ENCODE data around the gene FRS2.
"Not testable (repeated sequence)": the region's sequence is repeated elsewhere in the genome, so short reads cannot be mapped to it uniquely, and the experiment has no call there.

FRS2 gene

GRCh38 chr12:69447892-69448291, 22.3 kb upstream of the FRS2 start:
- no peak overlapping the region for H2AFZ ChIP-seq (ENCODE audit: low read depth, low read length)
- no peaks in the 10 kb centered on the region for H3K36me3 ChIP-seq (replicated peaks; ENCODE audit: low read depth, low read length)
- H3K27ac ChIP-seq (ENCODE audit: low read length) = no peak overlapping the region
- H3K4me3 ChIP-seq (ENCODE audit: low read length) = no peak overlapping the region
- H4K20me1 ChIP-seq (ENCODE audit: insufficient read depth, low read length) = no peaks in the 10 kb centered on the region
- no peak overlapping the region for H3K9ac ChIP-seq (ENCODE audit: low read length)
- H3K4me1 ChIP-seq (ENCODE audit: low read length) = no peaks in the 10 kb centered on the region
- TF ChIP-seq, protein P1, sequence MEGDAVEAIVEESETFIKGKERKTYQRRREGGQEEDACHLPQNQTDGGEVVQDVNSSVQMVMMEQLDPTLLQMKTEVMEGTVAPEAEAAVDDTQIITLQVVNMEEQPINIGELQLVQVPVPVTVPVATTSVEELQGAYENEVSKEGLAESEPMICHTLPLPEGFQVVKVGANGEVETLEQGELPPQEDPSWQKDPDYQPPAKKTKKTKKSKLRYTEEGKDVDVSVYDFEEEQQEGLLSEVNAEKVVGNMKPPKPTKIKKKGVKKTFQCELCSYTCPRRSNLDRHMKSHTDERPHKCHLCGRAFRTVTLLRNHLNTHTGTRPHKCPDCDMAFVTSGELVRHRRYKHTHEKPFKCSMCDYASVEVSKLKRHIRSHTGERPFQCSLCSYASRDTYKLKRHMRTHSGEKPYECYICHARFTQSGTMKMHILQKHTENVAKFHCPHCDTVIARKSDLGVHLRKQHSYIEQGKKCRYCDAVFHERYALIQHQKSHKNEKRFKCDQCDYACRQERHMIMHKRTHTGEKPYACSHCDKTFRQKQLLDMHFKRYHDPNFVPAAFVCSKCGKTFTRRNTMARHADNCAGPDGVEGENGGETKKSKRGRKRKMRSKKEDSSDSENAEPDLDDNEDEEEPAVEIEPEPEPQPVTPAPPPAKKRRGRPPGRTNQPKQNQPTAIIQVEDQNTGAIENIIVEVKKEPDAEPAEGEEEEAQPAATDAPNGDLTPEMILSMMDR (IDR thresholded peaks at IDR 0.05; ENCODE audit: low read depth, low read length) = no peak
- no peak for TF ChIP-seq EZH2phosphoT487 (IDR thresholded peaks at IDR 0.05; ENCODE audit: low read depth)
- no peaks in the 10 kb centered on the region for H3K9me3 ChIP-seq (ENCODE audit: insufficient read depth, low read length)
- H3K4me2 ChIP-seq (ENCODE audit: low read length) = no peak overlapping the region
- H3K79me2 ChIP-seq (ENCODE audit: low read length) = no peaks in the 10 kb centered on the region
- no peaks in the 10 kb centered on the region for H3K27me3 ChIP-seq (ENCODE audit: low read depth, low read length)

DNA sequence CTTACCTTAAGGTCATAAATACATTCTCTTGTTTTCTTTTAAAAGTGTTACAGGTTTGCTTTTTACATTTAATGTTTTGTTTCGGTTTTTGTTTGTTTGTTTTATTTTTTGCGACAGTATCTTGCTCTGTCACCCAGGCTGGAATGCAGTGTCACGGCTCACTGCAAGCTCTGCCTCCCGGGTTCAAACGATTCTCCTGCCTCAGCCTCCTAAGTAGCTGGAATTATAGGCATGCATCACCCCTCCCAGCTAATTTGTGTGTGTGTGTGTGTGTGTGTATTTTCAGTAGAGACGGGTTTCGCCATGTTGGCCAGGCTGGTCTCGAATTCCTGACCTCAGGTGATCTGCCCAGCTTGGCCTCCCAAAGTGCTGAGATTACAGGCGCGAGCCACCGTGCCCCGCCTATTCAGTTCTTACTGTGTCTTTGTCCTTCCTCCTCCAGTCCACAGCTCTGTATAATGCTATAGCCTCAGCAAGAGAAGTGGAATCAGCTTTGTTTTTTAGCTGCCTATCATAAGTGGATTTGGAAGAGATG, 17.5 kb upstream of the FRS2 start:
- not testable (repeated sequence) for H3K27me3 ChIP-seq (ENCODE audit: low read depth, low read length); H3K79me2 ChIP-seq (ENCODE audit: low read length); H3K4me3 ChIP-seq (ENCODE audit: low read length); H3K9ac ChIP-seq (ENCODE audit: low read length); H3K4me2 ChIP-seq (ENCODE audit: low read length); H3K9me3 ChIP-seq (ENCODE audit: insufficient read depth, low read length); H3K4me1 ChIP-seq (ENCODE audit: low read length); H3K27ac ChIP-seq (ENCODE audit: low read length); H3K36me3 ChIP-seq (replicated peaks; ENCODE audit: low read depth, low read length); H2AFZ ChIP-seq (ENCODE audit: low read depth, low read length); H4K20me1 ChIP-seq (ENCODE audit: insufficient read depth, low read length)

- no peak overlapping the region for H3K4me2 ChIP-seq (ENCODE audit: low read length)
- no peaks in the 10 kb centered on the region for H3K9me3 ChIP-seq (ENCODE audit: insufficient read depth, low read length)
- no peaks in the 10 kb centered on the region for H3K36me3 ChIP-seq (replicated peaks; ENCODE audit: low read depth, low read length)
- no peaks in the 10 kb centered on the region for H3K27me3 ChIP-seq (ENCODE audit: low read depth, low read length)
- no peak overlapping the region for H3K27ac ChIP-seq (ENCODE audit: low read length)
- no peaks in the 10 kb centered on the region for H4K20me1 ChIP-seq (ENCODE audit: insufficient read depth, low read length)
- H3K9ac ChIP-seq (ENCODE audit: low read length) = no peak overlapping the region
- no peak overlapping the region for H3K4me3 ChIP-seq (ENCODE audit: low read length)
- no peaks in the 10 kb centered on the region for H3K4me1 ChIP-seq (ENCODE audit: low read length)
- H3K79me2 ChIP-seq (ENCODE audit: low read length) = no peaks in the 10 kb centered on the region
- H2AFZ ChIP-seq (ENCODE audit: low read depth, low read length) = no peak overlapping the region
- TF ChIP-seq, protein P1 (IDR thresholded peaks at IDR 0.05; ENCODE audit: low read depth, low read length) = no peak
- TF ChIP-seq EZH2phosphoT487 (IDR thresholded peaks at IDR 0.05; ENCODE audit: low read depth) = no peak
These were observed 13.9 kb upstream of the FRS2 start for GRCh38 chr12:69456239-69456638.

DNA sequence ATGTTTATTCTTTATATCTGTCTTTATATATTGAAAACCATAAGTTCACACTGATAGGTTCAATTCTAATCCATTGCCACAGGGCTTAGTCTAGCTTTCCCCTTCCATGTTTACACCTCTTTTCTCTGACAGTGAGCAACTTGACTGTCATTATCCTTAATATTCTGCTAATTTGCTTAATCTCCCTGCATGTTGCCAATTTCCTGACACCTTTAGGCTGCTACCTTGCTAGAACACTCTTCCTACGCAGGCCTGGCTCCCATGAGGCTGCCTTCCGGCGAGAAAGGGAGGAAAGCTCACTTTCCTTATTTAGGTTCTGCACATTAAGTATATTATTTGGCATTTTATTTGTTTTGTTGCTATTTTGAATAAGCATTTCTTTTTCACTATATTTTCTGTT, 12.8 kb upstream of the FRS2 start:
- Histone ChIP-seq H3K9ac (ENCODE audit: low read length) (no peak overlapping the region), H3K4me2 (ENCODE audit: low read length) (no peak overlapping the region), H3K27me3 (ENCODE audit: low read depth, low read length) (no peaks in the 10 kb centered on the region), H4K20me1 (ENCODE audit: insufficient read depth, low read length) (no peaks in the 10 kb centered on the region), H3K79me2 (ENCODE audit: low read length) (no peaks in the 10 kb centered on the region), H3K27ac (ENCODE audit: low read length) (no peak overlapping the region), H3K4me1 (ENCODE audit: low read length) (no peaks in the 10 kb centered on the region), H3K36me3 (replicated peaks; ENCODE audit: low read depth, low read length) (no peaks in the 10 kb centered on the region), H2AFZ (ENCODE audit: low read depth, low read length) (no peak overlapping the region), H3K9me3 (ENCODE audit: insufficient read depth, low read length) (no peaks in the 10 kb centered on the region), H3K4me3 (ENCODE audit: low read length) (no peak overlapping the region)
- no peak for TF ChIP-seq EZH2phosphoT487 (IDR thresholded peaks at IDR 0.05; ENCODE audit: low read depth)
- TF ChIP-seq, protein P1 (IDR thresholded peaks at IDR 0.05; ENCODE audit: low read depth, low read length) = no peak

DNA sequence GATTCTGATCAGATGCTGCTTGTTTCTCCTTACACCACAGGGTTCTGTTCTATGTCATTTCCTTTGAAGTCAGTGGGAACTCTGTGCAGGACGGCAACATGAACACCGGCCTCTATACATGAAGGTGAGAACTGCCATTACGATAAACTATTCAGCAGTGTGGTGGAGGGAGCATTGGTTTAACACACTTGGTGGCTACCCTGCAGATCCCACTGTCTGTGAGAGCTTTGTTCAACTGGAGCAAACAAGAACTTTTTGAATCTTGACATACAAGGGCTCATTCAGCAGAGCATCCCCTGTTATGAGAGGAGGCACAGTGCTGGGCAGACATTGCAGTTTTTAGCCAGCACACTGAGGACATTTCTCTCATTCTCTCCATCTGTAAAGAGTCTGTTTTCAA, 10.7 kb upstream of the FRS2 start:
- no peaks in the 10 kb centered on the region for H4K20me1 ChIP-seq (ENCODE audit: insufficient read depth, low read length)
- H3K4me3 ChIP-seq (ENCODE audit: low read length) = no peak overlapping the region
- H3K27ac ChIP-seq (ENCODE audit: low read length) = no peak overlapping the region
- H2AFZ ChIP-seq (ENCODE audit: low read depth, low read length) = no peak overlapping the region
- H3K27me3 ChIP-seq (ENCODE audit: low read depth, low read length) = no peaks in the 10 kb centered on the region
- no peak overlapping the region for H3K9ac ChIP-seq (ENCODE audit: low read length)
- H3K4me2 ChIP-seq (ENCODE audit: low read length) = no peak overlapping the region
- H3K4me1 ChIP-seq (ENCODE audit: low read length) = peaks cover 4% of the 10 kb centered on the region; the same call in 1 of the 2 replicates
- no peaks in the 10 kb centered on the region for H3K79me2 ChIP-seq (ENCODE audit: low read length)
- H3K36me3 ChIP-seq (replicated peaks; ENCODE audit: low read depth, low read length) = no peaks in the 10 kb centered on the region
- TF ChIP-seq, protein P1 (IDR thresholded peaks at IDR 0.05; ENCODE audit: low read depth, low read length) = no peak
- TF ChIP-seq EZH2phosphoT487 (IDR thresholded peaks at IDR 0.05; ENCODE audit: low read depth) = no peak
- no peaks in the 10 kb centered on the region for H3K9me3 ChIP-seq (ENCODE audit: insufficient read depth, low read length)
